CD14-positive monocyte (primary cell): Measurements from ENCODE around the gene ADCY7. TPM values are rescaled to one million over a fixed set of nuclear protein-coding genes. Genes with fewer than 3 reads are reported as not detected.

Source experiments
- DNase-seq, 3 donors: peaks; one replicate each; pipeline ENCODE4 v3.0.0-alpha.2; 2011 to 2022
- H2AFZ ChIP-seq: 2 replicates; pipeline ENCODE4 v1.6.0; 2012; ENCODE audit warnings: mild to moderate bottlenecking, low read depth, low read length, inconsistent platforms; ENCODE audit not compliant: insufficient read depth, poor library complexity, severe bottlenecking
- H3K27ac ChIP-seq, 2 donors: 1 replicate in 1 of 2; 2 replicates in 1 of 2; pipeline ENCODE4 v1.5.1; 2012 to 2013; ENCODE audit warnings: low read length in 2 of 2, control low read depth in 1 of 2, inconsistent platforms in 1 of 2, low read depth in 1 of 2, mild to moderate bottlenecking in 1 of 2
- H3K27me3 ChIP-seq, 2 donors: one replicate each; pipeline versions ENCODE4 v1.6.0 to v1.6.1; 2011 to 2013; ENCODE audit warnings: low read length in 2 of 2; ENCODE audit not compliant: control insufficient read depth in 2 of 2, insufficient read depth in 2 of 2
- H3K36me3 ChIP-seq, 2 donors: replicated peaks in 1 of 2; 1 replicate in 1 of 2; 2 replicates in 1 of 2; pipeline versions ENCODE4 v1.5.1 to v1.6.1; 2012 to 2013; ENCODE audit warnings: low read length in 2 of 2, control low read depth in 1 of 2, inconsistent platforms in 1 of 2, mild to moderate bottlenecking in 1 of 2; ENCODE audit not compliant: insufficient read depth in 2 of 2, control insufficient read depth in 1 of 2
- H3K4me1 ChIP-seq, 2 donors: 1 replicate in 1 of 2; 2 replicates in 1 of 2; pipeline versions ENCODE4 v1.5.1 to v1.6.1; 2012 to 2013; ENCODE audit warnings: low read length in 2 of 2, control low read depth in 1 of 2, inconsistent platforms in 1 of 2, mild to moderate bottlenecking in 1 of 2, moderate library complexity in 1 of 2; ENCODE audit not compliant: insufficient read depth in 2 of 2, control insufficient read depth in 1 of 2
- H3K4me2 ChIP-seq: replicated peaks from 2 replicates; pipeline ENCODE3; 2012; ENCODE audit warnings: low read length, moderate library complexity, mild to moderate bottlenecking; ENCODE audit not compliant: poor library complexity, severe bottlenecking; ENCODE audit errors: extremely low read depth
- H3K4me3 ChIP-seq, 3 experiments: fragments of 200-600 bp in 1 of 3; sonication (generic) in 1 of 3; replicated peaks in 1 of 3; 1 replicate in 2 of 3; 2 replicates in 1 of 3; pipeline ENCODE4 v1.5.1; 2011 to 2013; ENCODE audit warnings: low read length in 3 of 3, mild to moderate bottlenecking in 3 of 3, control low read depth in 2 of 3, low read depth in 2 of 3, inconsistent platforms in 1 of 3, moderate library complexity in 1 of 3
- H3K79me2 ChIP-seq: 2 replicates; pipeline ENCODE4 v1.6.0; 2012; ENCODE audit warnings: mild to moderate bottlenecking, control low read depth, inconsistent platforms, low read length, moderate library complexity; ENCODE audit not compliant: insufficient read depth
- H3K9ac ChIP-seq: 2 replicates; pipeline ENCODE4 v1.6.0; 2017; ENCODE audit warnings: low read length, mild to moderate bottlenecking; ENCODE audit not compliant: insufficient read depth, poor library complexity, severe bottlenecking
- H3K9me3 ChIP-seq, 2 donors: replicated peaks in 1 of 2; 1 replicate in 1 of 2; 2 replicates in 1 of 2; pipeline versions ENCODE4 v1.5.1 to v1.6.1; 2012 to 2013; ENCODE audit warnings: low read length in 2 of 2, control low read depth in 1 of 2; ENCODE audit not compliant: control insufficient read depth in 1 of 2, insufficient read depth in 1 of 2
- H4K20me1 ChIP-seq: 2 replicates; pipeline ENCODE4 v1.6.0; 2012; ENCODE audit warnings: mild to moderate bottlenecking, low read length, control low read depth, moderate library complexity; ENCODE audit not compliant: insufficient read depth
- H3K27ac Mint-ChIP-seq, 7 donors: one replicate each; pipeline ENCODE4 v1.8.0; 2020; ENCODE audit warnings: mild to moderate bottlenecking in 7 of 7, mixed read lengths in 7 of 7, moderate library complexity in 6 of 7, inconsistent platforms in 2 of 7
- H3K27me3 Mint-ChIP-seq, 3 donors: one replicate each; pipeline ENCODE4 v1.8.0; 2021 to 2022; ENCODE audit warnings: low read depth in 3 of 3, mild to moderate bottlenecking in 3 of 3, mixed read lengths in 3 of 3, moderate library complexity in 3 of 3, inconsistent platforms in 1 of 3
- H3K36me3 Mint-ChIP-seq, 2 donors: one replicate each; pipeline ENCODE4 v1.8.0; 2020; ENCODE audit warnings: mixed read lengths in 2 of 2, inconsistent platforms in 1 of 2, mild to moderate bottlenecking in 1 of 2
- H3K4me1 Mint-ChIP-seq: one replicate; pipeline ENCODE4 v1.8.0; 2020; ENCODE audit warnings: mild to moderate bottlenecking, mixed read lengths
- H3K4me3 Mint-ChIP-seq, 2 donors: one replicate each; pipeline ENCODE4 v1.8.0; 2020; ENCODE audit warnings: mild to moderate bottlenecking in 2 of 2, mixed read lengths in 2 of 2, moderate library complexity in 1 of 2
- H3K9me3 Mint-ChIP-seq, 7 donors: one replicate each; pipeline ENCODE4 v1.8.0; 2020 to 2022; ENCODE audit warnings: mixed read lengths in 7 of 7, mild to moderate bottlenecking in 6 of 7, moderate library complexity in 6 of 7, inconsistent platforms in 2 of 7
- WGBS: methylation state at CpG from one replicate; pipeline ENCODE4 v1.1.5; 2013; ENCODE audit warnings: missing lambda C conversion rate; ENCODE audit not compliant: insufficient coverage; 5-methylcytosine and 5-hydroxymethylcytosine counted together
- intact Hi-C, 2 donors: fragments of 100-400 bp; cut with micrococcal nuclease; formaldehyde crosslinking; loops; one replicate each; pipeline versions ENCODE4 v1.15.0 to v1.15.1; 2023
- polyA plus RNA-seq, 3 donors: library from polyadenylated mRNA; depleted of rRNA in 1 of 3; unstranded in 2 of 3; stranded (reverse) in 1 of 3; fragments of 300-500 nt in 2 of 3; fragments of >200 nt in 1 of 3; fragmentation: Illumina TruSeq in 2 of 3; gene quantifications; 1 replicate in 2 of 3; 2 replicates in 1 of 3; pipeline ENCODE4 v1.2.3, GENCODE V29; 2012 to 2021
- TF ChIP-seq, protein P1 (sequence below): fragments of 200-600 bp; IDR thresholded peaks from one replicate; pipeline ENCODE4 v1.8.0; 2022; ENCODE audit warnings: antibody characterized with exemption, mild to moderate bottlenecking

The ADCY7 gene
- polyA plus RNA-seq, 3 donors: 53.1 to 230 (median 91.5) TPM

DNA sequence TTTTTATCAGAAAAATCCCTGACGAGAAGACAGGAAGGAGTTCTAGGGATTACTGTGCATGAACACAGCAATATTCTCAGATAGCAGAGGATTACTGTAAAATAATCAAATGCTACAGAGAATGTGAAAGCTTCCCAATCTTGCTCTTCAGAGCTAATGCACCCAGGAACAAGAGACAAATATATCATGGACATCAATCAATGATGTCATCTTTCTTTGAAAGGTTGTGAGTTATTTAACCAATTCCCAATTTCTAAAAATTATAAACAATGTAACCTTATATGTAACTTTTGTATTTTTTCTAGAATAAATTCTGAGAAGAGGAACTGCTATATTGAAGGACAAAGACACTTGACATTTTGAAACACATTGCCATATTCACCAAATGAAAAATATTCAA lies 56.0 kb downstream of the ADCY7 start:
- TF ChIP-seq, protein P1, sequence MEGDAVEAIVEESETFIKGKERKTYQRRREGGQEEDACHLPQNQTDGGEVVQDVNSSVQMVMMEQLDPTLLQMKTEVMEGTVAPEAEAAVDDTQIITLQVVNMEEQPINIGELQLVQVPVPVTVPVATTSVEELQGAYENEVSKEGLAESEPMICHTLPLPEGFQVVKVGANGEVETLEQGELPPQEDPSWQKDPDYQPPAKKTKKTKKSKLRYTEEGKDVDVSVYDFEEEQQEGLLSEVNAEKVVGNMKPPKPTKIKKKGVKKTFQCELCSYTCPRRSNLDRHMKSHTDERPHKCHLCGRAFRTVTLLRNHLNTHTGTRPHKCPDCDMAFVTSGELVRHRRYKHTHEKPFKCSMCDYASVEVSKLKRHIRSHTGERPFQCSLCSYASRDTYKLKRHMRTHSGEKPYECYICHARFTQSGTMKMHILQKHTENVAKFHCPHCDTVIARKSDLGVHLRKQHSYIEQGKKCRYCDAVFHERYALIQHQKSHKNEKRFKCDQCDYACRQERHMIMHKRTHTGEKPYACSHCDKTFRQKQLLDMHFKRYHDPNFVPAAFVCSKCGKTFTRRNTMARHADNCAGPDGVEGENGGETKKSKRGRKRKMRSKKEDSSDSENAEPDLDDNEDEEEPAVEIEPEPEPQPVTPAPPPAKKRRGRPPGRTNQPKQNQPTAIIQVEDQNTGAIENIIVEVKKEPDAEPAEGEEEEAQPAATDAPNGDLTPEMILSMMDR: no peak
- no peak overlapping the region for H3K4me3 Mint-ChIP-seq
- H3K27ac Mint-ChIP-seq: no peak overlapping the region
- H3K36me3 ChIP-seq: peaks cover 77 to 95% of the 10 kb centered on the region in 2 donors
- H3K27me3 ChIP-seq: no peaks in the 10 kb centered on the region
- peaks cover 0 to 1% (median 0%) of the 10 kb centered on the region in 7 donors for H3K9me3 Mint-ChIP-seq
- H4K20me1 ChIP-seq: peaks cover 86% of the 10 kb centered on the region
- no peak overlapping the region for H3K9ac ChIP-seq
- no peak overlapping the region for H3K4me3 ChIP-seq
- H3K9me3 ChIP-seq: no peaks in the 10 kb centered on the region
- no peak overlapping the region for H3K4me2 ChIP-seq
- no peak overlapping the region for H3K27ac ChIP-seq
- WGBS: no CpG with 5 or more reads among the region's 1 CpG
- DNase-seq: no peak
- peaks cover 6% of the 10 kb centered on the region for H3K4me1 Mint-ChIP-seq
- intact Hi-C loops: no loop called here
- H3K4me1 ChIP-seq: no peaks in the 10 kb centered on the region
- H3K27me3 Mint-ChIP-seq: no peaks in the 10 kb centered on the region
- H3K36me3 Mint-ChIP-seq: peaks cover 68 to 86% of the 10 kb centered on the region in 2 donors
- no peak overlapping the region for H2AFZ ChIP-seq
- H3K79me2 ChIP-seq: no peaks in the 10 kb centered on the region

DNA sequence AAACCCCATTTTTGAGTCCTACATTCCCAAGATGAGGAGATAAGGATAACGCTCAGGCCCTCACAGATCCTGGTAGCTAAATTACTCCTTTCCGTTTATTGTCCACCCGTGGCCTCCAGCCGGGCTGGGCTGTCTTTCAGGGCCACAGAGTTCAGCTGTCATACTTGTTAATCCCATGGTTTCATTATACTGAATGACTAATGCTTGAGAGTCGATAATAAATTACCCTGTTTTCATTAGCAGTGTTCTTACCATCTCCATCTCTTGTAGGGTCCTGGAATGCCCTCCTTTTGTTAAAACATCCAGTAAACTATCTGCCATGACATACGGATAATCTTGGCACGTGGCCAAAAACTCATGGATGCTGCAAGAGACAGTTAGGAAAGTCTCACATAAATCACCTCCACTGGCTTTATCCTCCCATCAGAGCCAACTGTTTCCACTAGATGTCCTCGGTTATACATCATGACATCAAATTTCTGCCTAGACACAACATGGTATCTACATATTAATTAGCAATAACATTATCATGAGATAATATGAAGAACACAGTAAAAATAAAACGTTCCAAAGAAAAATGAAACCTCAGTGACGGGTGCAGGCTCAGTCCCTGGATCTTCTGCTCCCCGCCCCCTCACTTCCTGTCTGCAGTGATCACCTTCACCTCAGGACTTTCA lies 57.1 kb downstream of the ADCY7 start:
- no peaks in the 10 kb centered on the region for H3K27me3 Mint-ChIP-seq
- H3K36me3 Mint-ChIP-seq: peaks cover 69 to 82% of the 10 kb centered on the region in 2 donors
- no peaks in the 10 kb centered on the region for H3K4me1 ChIP-seq
- H3K36me3 ChIP-seq: peaks cover 73 to 95% of the 10 kb centered on the region in 2 donors
- no peak overlapping the region for H3K4me3 ChIP-seq
- peaks cover 75% of the 10 kb centered on the region for H4K20me1 ChIP-seq
- peaks cover 0 to 1% (median 0%) of the 10 kb centered on the region in 7 donors for H3K9me3 Mint-ChIP-seq
- TF ChIP-seq, protein P1: no peak
- no peaks in the 10 kb centered on the region for H3K27me3 ChIP-seq
- H3K27ac Mint-ChIP-seq: peak overlapping the region in 6 of 7 donors; percentile 0 to 85 (median 79)
- H3K4me1 Mint-ChIP-seq: peaks cover 6% of the 10 kb centered on the region
- DNase-seq: no peak
- intact Hi-C loops: no loop called here
- no peak overlapping the region for H3K4me2 ChIP-seq
- H2AFZ ChIP-seq: no peak overlapping the region
- H3K79me2 ChIP-seq: no peaks in the 10 kb centered on the region
- H3K4me3 Mint-ChIP-seq: no peak overlapping the region
- WGBS: 80% methylated on average over 5 of the region's 11 CpGs
- peak overlapping the region in 1 of 2 donors; percentile 43 for H3K27ac ChIP-seq
- H3K9me3 ChIP-seq: no peaks in the 10 kb centered on the region
- no peak overlapping the region for H3K9ac ChIP-seq
